Neural cell (in vitro differentiated cells): ENCODE results near the gene ITGAE.

Experiments
- CTCF ChIP-seq: fragments of 450-650 bp; IDR thresholded peaks from 2 replicates; pipeline ENCODE4 v1.5.1; 2014; ENCODE audit warnings: antibody characterized with exemption, mild to moderate bottlenecking, moderate library complexity; ENCODE audit not compliant: poor library complexity, severe bottlenecking
- EZH2 ChIP-seq: fragments of 200-600, 300-800 bp; shearing (Covaris generic), sonication (generic); IDR thresholded peaks from 2 replicates; pipeline ENCODE4 v1.6.1; 2014; ENCODE audit warnings: antibody characterized with exemption, low read length, borderline replicate concordance, mild to moderate bottlenecking; ENCODE audit not compliant: insufficient read depth, poor library complexity, severe bottlenecking
- MXI1 ChIP-seq: fragments of 450-650 bp; conservative IDR thresholded peaks from 2 replicates; pipeline ENCODE4 v1.6.1; 2014; ENCODE audit warnings: antibody characterized with exemption, mild to moderate bottlenecking; ENCODE audit not compliant: poor library complexity, severe bottlenecking
- TF ChIP-seq, protein P1 (sequence below): IDR thresholded peaks from 2 replicates; pipeline ENCODE4 v1.6.1; 2012; ENCODE audit warnings: borderline replicate concordance

DNA sequence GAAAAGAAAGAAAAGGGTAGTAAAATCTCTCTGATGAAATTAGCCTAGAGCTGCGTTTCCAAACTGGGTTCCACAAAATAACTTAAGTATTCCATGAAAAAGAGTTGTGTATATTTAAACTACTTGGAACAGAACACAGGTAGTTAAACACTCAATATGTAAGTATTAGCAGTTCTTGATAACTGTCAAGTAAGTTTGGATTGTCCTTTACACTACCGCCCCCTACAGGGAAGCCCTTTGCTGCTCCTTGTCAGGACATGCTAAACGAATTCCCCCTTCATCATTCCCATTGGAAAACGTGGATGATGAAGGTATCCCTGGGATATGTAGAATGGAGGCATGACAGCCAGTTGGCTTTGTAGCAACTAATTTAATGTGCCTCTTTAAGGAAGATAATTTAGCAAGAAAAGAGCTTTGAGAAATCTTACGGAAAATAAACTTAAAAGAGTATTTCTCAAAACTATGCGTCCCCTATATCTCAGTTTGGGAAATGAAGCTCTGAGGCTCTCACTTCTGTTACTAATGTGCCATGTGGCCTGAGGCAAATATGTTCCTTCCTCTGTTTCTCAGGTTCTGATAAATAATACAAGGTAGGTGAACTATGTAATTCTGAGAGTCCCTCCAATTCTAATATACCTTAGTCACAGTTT is 26.3 kb upstream of the ITGAE start:
- TF ChIP-seq CTCF (peak; percentile 66), EZH2 (no peak), MXI1 (no peak)
- TF ChIP-seq, protein P1, sequence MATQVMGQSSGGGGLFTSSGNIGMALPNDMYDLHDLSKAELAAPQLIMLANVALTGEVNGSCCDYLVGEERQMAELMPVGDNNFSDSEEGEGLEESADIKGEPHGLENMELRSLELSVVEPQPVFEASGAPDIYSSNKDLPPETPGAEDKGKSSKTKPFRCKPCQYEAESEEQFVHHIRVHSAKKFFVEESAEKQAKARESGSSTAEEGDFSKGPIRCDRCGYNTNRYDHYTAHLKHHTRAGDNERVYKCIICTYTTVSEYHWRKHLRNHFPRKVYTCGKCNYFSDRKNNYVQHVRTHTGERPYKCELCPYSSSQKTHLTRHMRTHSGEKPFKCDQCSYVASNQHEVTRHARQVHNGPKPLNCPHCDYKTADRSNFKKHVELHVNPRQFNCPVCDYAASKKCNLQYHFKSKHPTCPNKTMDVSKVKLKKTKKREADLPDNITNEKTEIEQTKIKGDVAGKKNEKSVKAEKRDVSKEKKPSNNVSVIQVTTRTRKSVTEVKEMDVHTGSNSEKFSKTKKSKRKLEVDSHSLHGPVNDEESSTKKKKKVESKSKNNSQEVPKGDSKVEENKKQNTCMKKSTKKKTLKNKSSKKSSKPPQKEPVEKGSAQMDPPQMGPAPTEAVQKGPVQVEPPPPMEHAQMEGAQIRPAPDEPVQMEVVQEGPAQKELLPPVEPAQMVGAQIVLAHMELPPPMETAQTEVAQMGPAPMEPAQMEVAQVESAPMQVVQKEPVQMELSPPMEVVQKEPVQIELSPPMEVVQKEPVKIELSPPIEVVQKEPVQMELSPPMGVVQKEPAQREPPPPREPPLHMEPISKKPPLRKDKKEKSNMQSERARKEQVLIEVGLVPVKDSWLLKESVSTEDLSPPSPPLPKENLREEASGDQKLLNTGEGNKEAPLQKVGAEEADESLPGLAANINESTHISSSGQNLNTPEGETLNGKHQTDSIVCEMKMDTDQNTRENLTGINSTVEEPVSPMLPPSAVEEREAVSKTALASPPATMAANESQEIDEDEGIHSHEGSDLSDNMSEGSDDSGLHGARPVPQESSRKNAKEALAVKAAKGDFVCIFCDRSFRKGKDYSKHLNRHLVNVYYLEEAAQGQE: no peak
